ENCODE data around the gene TMEM237.

Gene TMEM237

DNA sequence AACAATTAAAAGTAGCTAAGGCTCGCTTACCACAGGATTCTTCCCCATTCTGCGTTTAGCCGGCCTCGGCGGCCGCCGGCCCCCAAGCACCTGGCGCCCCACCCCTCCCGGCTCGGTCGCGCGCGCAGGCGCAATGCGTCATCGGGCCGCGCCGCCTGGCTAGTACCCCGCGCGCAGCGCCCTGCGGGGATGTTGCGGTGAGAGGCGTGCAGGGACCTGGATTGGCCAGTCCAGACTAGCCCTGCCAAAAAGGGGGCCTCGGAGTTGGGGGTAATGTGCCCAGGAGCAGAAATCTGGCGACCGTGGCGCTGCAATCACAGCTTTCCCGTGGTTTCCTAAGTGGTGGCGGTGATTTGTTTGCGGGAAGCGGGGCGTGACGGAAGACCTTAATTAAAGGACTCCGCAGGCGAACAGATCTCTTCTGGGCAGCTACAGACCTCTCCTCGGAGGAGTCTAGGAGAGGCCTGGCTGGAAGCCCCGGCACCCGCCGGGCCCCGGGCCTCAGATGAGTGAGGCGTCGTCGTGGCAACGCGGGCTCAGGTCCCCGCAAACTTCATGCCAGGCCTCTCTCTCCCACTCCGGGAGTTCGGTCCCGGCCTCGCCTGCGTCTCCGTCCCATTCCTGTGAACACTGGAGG lies 606 bp downstream of the TMEM237 start:
- Histone ChIP-seq H3K4me3 (IDR thresholded peaks at IDR 0.05; ENCODE audit: insufficient read depth, low read depth, low read length) (peak overlapping the region; percentile 83), H4K20me1 (ENCODE audit: insufficient read depth) (no peaks in the 10 kb centered on the region), H3K9ac (peak overlapping the region; percentile 92), H2AFZ (ENCODE audit: low read depth) (peak overlapping the region; percentile 99), H3K79me2 (ENCODE audit: insufficient read depth, low read depth) (no peaks in the 10 kb centered on the region), H3K4me1 (ENCODE audit: low read depth, poor library complexity, severe bottlenecking) (peaks cover 8% of the 10 kb centered on the region), H3K4me2 (peak overlapping the region; percentile 63), H3K27ac (peak overlapping the region; percentile 71), H3K36me3 (ENCODE audit: insufficient read depth) (no peaks in the 10 kb centered on the region), H3K27me3 (ENCODE audit: insufficient read depth, low read depth) (no peaks in the 10 kb centered on the region)
- TF ChIP-seq, protein P1, sequence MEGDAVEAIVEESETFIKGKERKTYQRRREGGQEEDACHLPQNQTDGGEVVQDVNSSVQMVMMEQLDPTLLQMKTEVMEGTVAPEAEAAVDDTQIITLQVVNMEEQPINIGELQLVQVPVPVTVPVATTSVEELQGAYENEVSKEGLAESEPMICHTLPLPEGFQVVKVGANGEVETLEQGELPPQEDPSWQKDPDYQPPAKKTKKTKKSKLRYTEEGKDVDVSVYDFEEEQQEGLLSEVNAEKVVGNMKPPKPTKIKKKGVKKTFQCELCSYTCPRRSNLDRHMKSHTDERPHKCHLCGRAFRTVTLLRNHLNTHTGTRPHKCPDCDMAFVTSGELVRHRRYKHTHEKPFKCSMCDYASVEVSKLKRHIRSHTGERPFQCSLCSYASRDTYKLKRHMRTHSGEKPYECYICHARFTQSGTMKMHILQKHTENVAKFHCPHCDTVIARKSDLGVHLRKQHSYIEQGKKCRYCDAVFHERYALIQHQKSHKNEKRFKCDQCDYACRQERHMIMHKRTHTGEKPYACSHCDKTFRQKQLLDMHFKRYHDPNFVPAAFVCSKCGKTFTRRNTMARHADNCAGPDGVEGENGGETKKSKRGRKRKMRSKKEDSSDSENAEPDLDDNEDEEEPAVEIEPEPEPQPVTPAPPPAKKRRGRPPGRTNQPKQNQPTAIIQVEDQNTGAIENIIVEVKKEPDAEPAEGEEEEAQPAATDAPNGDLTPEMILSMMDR (conservative IDR thresholded peaks at IDR 0.05; ENCODE audit: low read depth, low read length), result no peak

DNA sequence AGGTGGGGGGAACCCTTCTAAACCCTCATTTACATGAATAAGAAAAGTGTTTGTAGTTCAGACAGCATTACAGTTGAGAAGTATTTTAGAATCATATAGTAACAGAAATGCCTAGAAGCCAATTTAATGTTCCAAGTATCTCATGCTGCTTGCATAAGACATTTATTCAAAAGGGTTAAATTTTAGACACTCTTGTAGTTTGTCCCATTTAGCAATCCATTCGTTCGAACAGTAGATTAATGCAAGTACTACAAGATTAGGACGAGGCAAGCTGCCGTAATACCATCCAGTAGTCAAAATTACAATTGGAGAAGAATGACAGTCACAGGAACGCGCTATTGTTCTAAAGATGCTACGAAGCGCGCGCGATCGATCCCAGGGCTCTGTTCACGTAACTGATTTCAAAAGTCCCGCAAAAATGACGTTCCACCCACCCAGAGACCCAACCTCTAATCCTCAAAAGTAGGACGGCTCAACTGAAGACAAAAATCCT lies 1.2 kb downstream of the TMEM237 start:
- Histone ChIP-seq H3K4me2 (peak overlapping the region; percentile 63), H3K4me3 (IDR thresholded peaks at IDR 0.05; ENCODE audit: insufficient read depth, low read depth, low read length) (no peak overlapping the region), H3K27me3 (ENCODE audit: insufficient read depth, low read depth) (no peaks in the 10 kb centered on the region), H3K27ac (peak overlapping the region; percentile 71), H2AFZ (ENCODE audit: low read depth) (peak overlapping the region; percentile 99), H3K4me1 (ENCODE audit: low read depth, poor library complexity, severe bottlenecking) (peaks cover 8% of the 10 kb centered on the region), H3K36me3 (ENCODE audit: insufficient read depth) (no peaks in the 10 kb centered on the region), H3K79me2 (ENCODE audit: insufficient read depth, low read depth) (no peaks in the 10 kb centered on the region), H4K20me1 (ENCODE audit: insufficient read depth) (no peaks in the 10 kb centered on the region), H3K9ac (peak overlapping the region; percentile 92)
- TF ChIP-seq, protein P1 (conservative IDR thresholded peaks at IDR 0.05; ENCODE audit: low read depth, low read length), result no peak

DNA sequence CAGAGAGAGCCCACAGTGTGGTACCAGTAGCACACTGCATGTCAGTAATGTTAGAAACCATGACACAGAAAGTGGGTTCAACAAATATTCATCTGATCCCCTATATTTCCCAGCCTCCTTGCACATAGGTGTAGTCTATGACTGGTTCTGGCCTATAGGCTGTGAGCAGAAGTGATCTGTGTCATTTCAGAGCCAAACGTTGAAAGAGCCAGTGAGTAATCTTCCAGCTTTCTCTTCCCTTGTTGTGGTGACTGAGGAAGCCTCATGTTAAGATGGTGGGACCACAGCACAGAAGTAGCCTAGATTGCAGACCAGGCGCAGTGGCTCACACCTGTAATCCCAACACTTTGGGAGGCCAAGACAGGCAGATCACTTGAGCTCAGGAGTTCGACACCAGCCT lies 4.1 kb downstream of the TMEM237 start:
- Histone ChIP-seq H3K79me2 (ENCODE audit: insufficient read depth, low read depth) (no peaks in the 10 kb centered on the region), H4K20me1 (ENCODE audit: insufficient read depth) (no peaks in the 10 kb centered on the region), H3K27me3 (ENCODE audit: insufficient read depth, low read depth) (no peaks in the 10 kb centered on the region), H3K4me1 (ENCODE audit: low read depth, poor library complexity, severe bottlenecking) (peaks cover 8% of the 10 kb centered on the region), H3K27ac (no peak overlapping the region), H3K4me2 (no peak overlapping the region), H3K4me3 (IDR thresholded peaks at IDR 0.05; ENCODE audit: insufficient read depth, low read depth, low read length) (no peak overlapping the region), H3K9ac (no peak overlapping the region), H2AFZ (ENCODE audit: low read depth) (no peak overlapping the region), H3K36me3 (ENCODE audit: insufficient read depth) (no peaks in the 10 kb centered on the region)
- TF ChIP-seq, protein P1 (conservative IDR thresholded peaks at IDR 0.05; ENCODE audit: low read depth, low read length), result no peak

DNA sequence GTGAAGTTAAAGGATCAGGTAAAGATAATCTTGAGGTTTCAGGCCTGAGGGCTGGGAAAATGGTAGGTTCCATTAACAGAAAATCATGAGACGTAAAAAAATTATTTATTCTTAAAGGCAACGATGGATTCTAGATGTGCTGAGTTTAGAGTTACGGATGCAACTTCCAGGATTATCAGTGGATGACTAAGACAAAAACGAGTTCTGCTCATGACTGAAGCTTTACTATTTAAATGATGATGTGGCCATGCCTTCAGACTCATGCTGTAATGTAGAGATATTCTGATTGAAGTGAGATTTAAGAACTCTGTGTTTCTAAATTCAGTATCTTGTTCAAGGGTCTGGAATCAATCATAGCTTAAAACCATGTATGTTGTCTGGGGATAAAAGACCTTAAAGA lies 5.0 kb downstream of the TMEM237 start:
- Histone ChIP-seq H3K27me3 (ENCODE audit: insufficient read depth, low read depth) (no peaks in the 10 kb centered on the region), H2AFZ (ENCODE audit: low read depth) (no peak overlapping the region), H3K27ac (no peak overlapping the region), H3K4me2 (no peak overlapping the region), H3K4me3 (IDR thresholded peaks at IDR 0.05; ENCODE audit: insufficient read depth, low read depth, low read length) (no peak overlapping the region), H3K36me3 (ENCODE audit: insufficient read depth) (no peaks in the 10 kb centered on the region), H3K4me1 (ENCODE audit: low read depth, poor library complexity, severe bottlenecking) (peaks cover 3% of the 10 kb centered on the region), H3K9ac (no peak overlapping the region), H3K79me2 (ENCODE audit: insufficient read depth, low read depth) (no peaks in the 10 kb centered on the region), H4K20me1 (ENCODE audit: insufficient read depth) (no peaks in the 10 kb centered on the region)
- TF ChIP-seq, protein P1 (conservative IDR thresholded peaks at IDR 0.05; ENCODE audit: low read depth, low read length), result no peak

Data from KMS-11 (cell line).